Activated T-helper 17 cell treated with anti-CD3 and anti-CD28 coated beads, Interleukin-2, amount 50 U/mL, for 72 hours (primary cell): ENCODE results near the gene DHX34. TPM values are rescaled to one million over a fixed set of nuclear protein-coding genes. Genes with fewer than 3 reads are reported as not detected.
"Not testable (repeated sequence)": the region's sequence is repeated elsewhere in the genome, so short reads cannot be mapped to it uniquely, and the experiment has no call there.

Source experiments
- ATAC-seq: fragments of 150-1000 bp; cut with Tn5 transposase; replicated peaks from 2 replicates; pipeline ENCODE4 v1.10.0; 2021; ENCODE audit warnings: mild to moderate bottlenecking, moderate library complexity
- H3K27ac Mint-ChIP-seq: one replicate; pipeline ENCODE4 v1.8.0; 2022; ENCODE audit warnings: mixed read lengths
- H3K27me3 Mint-ChIP-seq: one replicate; pipeline ENCODE4 v1.8.0; 2022; ENCODE audit warnings: mixed read lengths
- H3K36me3 Mint-ChIP-seq: one replicate; pipeline ENCODE4 v1.8.0; 2022; ENCODE audit warnings: low read depth, mild to moderate bottlenecking, mixed read lengths
- H3K4me1 Mint-ChIP-seq: one replicate; pipeline ENCODE4 v1.8.0; 2022; ENCODE audit warnings: mixed read lengths
- H3K4me3 Mint-ChIP-seq: one replicate; pipeline ENCODE4 v1.8.0; 2022; ENCODE audit warnings: mild to moderate bottlenecking, mixed read lengths
- H3K9me3 Mint-ChIP-seq: one replicate; pipeline ENCODE4 v1.8.0; 2022; ENCODE audit warnings: mixed read lengths
- total RNA-seq, 2 donors: library from RNA; stranded (reverse); gene quantifications; one replicate each; pipeline ENCODE4 v1.2.3, GENCODE V29; 2022

Gene DHX34
- total RNA-seq, 2 donors from 2014 or later = 16.2 to 19.4 TPM

DNA sequence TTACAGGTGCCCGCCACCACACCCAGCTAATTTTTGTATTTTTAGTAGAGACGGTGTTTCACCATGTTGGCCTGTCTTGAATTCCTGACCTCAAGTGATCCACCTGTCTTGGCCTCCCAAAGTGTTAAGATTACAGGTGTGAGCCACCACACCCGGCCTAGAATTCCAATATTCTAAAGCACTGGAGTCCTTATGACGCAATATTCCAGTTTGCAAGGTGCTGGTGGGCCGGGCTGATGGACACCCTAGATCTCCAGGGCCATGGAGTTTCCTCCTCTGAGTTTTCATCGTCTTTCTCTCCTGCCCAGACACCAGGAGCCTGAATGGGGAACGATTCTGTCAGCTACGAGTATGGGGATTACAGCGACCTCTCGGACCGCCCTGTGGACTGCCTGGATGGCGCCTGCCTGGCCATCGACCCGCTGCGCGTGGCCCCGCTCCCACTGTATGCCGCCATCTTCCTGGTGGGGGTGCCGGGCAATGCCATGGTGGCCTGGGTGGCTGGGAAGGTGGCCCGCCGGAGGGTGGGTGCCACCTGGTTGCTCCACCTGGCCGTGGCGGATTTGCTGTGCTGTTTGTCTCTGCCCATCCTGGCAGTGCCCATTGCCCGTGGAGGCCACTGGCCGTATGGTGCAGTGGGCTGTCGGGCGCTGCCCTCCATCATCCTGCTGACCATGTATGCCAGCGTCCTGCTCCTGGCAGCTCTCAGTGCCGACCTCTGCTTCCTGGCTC is 8.5 kb upstream of the DHX34 start:
- no peak overlapping the region for H3K4me3 Mint-ChIP-seq
- no peaks in the 10 kb centered on the region for H3K36me3 Mint-ChIP-seq
- ATAC-seq = no peak
- no peaks in the 10 kb centered on the region for H3K9me3 Mint-ChIP-seq
- no peak overlapping the region for H3K27ac Mint-ChIP-seq
- no peaks in the 10 kb centered on the region for H3K27me3 Mint-ChIP-seq
- H3K4me1 Mint-ChIP-seq = peaks cover 5% of the 10 kb centered on the region

DNA sequence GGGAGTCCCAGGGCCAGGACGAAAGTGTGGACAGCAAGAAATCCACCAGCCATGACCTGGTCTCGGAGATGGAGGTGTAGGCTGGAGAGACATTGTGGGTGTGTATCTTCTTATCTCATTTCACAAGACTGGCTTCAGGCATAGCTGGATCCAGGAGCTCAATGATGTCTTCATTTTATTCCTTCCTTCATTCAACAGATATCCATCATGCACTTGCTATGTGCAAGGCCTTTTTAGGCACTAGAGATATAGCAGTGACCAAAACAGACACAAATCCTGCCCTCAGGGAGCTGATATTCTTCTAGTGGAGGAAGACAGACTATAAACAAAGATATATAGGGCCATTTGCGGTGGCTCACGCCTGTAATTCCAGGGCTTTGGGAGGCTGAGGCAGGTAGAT is 7.4 kb upstream of the DHX34 start:
- H3K36me3 Mint-ChIP-seq = no peaks in the 10 kb centered on the region
- H3K4me3 Mint-ChIP-seq = no peak overlapping the region
- ATAC-seq = no peak
- H3K27me3 Mint-ChIP-seq = no peaks in the 10 kb centered on the region
- H3K4me1 Mint-ChIP-seq = peaks cover under 1% of the 10 kb centered on the region
- no peak overlapping the region for H3K27ac Mint-ChIP-seq
- H3K9me3 Mint-ChIP-seq = no peaks in the 10 kb centered on the region

DNA sequence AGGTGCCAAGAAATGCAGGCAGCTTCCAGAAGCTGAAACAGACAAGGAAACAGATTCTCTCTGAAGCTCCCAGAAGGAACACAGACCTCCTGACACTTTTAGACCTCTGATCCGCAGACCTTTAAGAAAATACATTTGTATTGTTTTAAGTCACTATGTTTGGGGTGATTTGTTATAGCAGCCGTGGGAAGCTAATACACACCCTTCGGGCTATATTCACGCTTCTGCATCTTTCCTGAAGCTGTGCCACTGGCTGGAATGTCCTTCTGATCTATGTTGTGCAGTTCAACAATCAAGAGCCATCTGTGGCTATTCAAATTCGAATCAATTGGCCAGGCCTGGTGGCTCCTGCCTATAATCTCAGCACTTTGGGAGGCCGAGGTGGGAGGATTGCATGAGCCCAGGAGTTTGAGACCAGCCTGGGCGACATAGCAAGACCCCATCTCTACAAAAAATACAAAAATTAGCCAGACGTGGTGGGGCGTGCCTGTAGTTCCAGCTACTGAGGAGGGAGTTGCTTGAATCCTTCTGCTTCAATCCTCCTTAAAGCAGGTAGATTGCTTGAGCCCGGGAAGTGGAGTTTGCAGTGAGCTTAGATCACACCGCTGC is 5.8 kb upstream of the DHX34 start:
- no peak for ATAC-seq
- Mint-ChIP-seq H3K27ac (no peak overlapping the region), H3K4me3 (no peak overlapping the region), H3K4me1 (no peaks in the 10 kb centered on the region), H3K27me3 (no peaks in the 10 kb centered on the region), H3K36me3 (no peaks in the 10 kb centered on the region), H3K9me3 (no peaks in the 10 kb centered on the region)

- no peak overlapping the region for H3K4me3 Mint-ChIP-seq
- no peaks in the 10 kb centered on the region for H3K27me3 Mint-ChIP-seq
- H3K9me3 Mint-ChIP-seq = no peaks in the 10 kb centered on the region
- H3K4me1 Mint-ChIP-seq = peaks cover 5% of the 10 kb centered on the region
- no peak overlapping the region for H3K27ac Mint-ChIP-seq
- peaks cover 6% of the 10 kb centered on the region for H3K36me3 Mint-ChIP-seq
- ATAC-seq = no peak
Observed at GRCh38 chr19:47344425-47344824, 4.7 kb upstream of the DHX34 start.

GRCh38 chr19:47346024-47346423 is 3.1 kb upstream of the DHX34 start:
- not testable (repeated sequence) for H3K27me3 Mint-ChIP-seq, H3K27ac Mint-ChIP-seq, H3K9me3 Mint-ChIP-seq, H3K4me3 Mint-ChIP-seq, ATAC-seq
- peaks cover 22% of the 10 kb centered on the region for H3K36me3 Mint-ChIP-seq
- H3K4me1 Mint-ChIP-seq = peaks cover 18% of the 10 kb centered on the region

GRCh38 chr19:47350630-47351029 is 1.5 kb downstream of the DHX34 start:
- peaks cover 61% of the 10 kb centered on the region for H3K36me3 Mint-ChIP-seq
- ATAC-seq = no peak
- no peaks in the 10 kb centered on the region for H3K27me3 Mint-ChIP-seq
- peaks cover 24% of the 10 kb centered on the region for H3K4me1 Mint-ChIP-seq
- peak overlapping the region; percentile 79 for H3K27ac Mint-ChIP-seq
- peak overlapping the region; percentile 88 for H3K4me3 Mint-ChIP-seq
- peaks cover 4% of the 10 kb centered on the region for H3K9me3 Mint-ChIP-seq

GRCh38 chr19:47351548-47351947 is 2.4 kb downstream of the DHX34 start:
- Mint-ChIP-seq H3K9me3 (peaks cover 4% of the 10 kb centered on the region), H3K4me3 (peak overlapping the region; percentile 9), H3K36me3 (peaks cover 70% of the 10 kb centered on the region), H3K27ac (peak overlapping the region; percentile 67), H3K4me1 (peaks cover 24% of the 10 kb centered on the region), H3K27me3 (no peaks in the 10 kb centered on the region)
- ATAC-seq = no peak

DNA sequence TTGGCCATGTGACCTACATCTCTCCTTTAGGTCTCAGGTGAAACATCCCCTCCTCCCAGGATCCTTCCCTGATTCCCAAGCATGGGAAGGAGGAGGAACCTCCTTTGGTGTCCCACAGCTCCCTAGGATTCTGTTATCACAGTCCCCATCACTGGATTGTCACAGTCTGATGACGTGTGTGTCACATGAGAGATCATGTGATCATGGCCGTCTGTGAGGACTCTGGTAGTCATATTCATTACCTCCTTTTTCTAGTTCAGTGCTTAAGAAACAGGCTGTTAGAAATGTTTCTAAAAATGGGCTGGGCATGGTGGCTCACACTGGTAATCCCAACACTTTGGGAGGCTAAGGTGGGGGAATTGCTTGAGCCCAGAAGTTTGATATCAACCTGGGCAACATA is 3.0 kb downstream of the DHX34 start:
- H3K27me3 Mint-ChIP-seq = no peaks in the 10 kb centered on the region
- H3K27ac Mint-ChIP-seq = peak overlapping the region; percentile 67
- peaks cover 4% of the 10 kb centered on the region for H3K9me3 Mint-ChIP-seq
- H3K4me1 Mint-ChIP-seq = peaks cover 24% of the 10 kb centered on the region
- H3K36me3 Mint-ChIP-seq = peaks cover 76% of the 10 kb centered on the region
- H3K4me3 Mint-ChIP-seq = peak overlapping the region; percentile 9
- ATAC-seq = no peak

DNA sequence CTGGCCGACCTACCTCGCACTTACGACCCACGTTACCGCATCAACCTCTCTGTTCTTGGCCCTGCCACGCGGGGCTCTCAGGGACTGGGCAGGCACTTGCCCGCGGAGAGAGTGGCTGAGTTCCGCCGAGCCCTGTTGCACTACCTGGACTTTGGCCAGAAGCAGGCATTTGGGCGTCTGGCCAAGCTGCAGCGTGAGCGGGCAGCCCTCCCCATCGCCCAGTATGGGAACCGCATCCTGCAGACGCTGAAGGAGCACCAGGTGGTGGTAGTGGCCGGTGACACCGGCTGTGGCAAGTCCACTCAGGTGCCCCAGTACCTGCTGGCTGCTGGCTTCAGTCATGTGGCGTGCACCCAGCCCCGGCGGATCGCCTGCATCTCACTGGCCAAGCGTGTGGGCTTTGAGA is 4.2 kb downstream of the DHX34 start:
- Mint-ChIP-seq H3K36me3 (peaks cover 88% of the 10 kb centered on the region), H3K4me1 (peaks cover 24% of the 10 kb centered on the region), H3K4me3 (no peak overlapping the region), H3K27ac (no peak overlapping the region), H3K9me3 (peaks cover 4% of the 10 kb centered on the region), H3K27me3 (no peaks in the 10 kb centered on the region)
- ATAC-seq = no peak

- Mint-ChIP-seq H3K36me3 (peaks cover 100% of the 10 kb centered on the region), H3K27me3 (no peaks in the 10 kb centered on the region), H3K4me3 (no peak overlapping the region), H3K9me3 (no peaks in the 10 kb centered on the region), H3K4me1 (peaks cover 6% of the 10 kb centered on the region), H3K27ac (no peak overlapping the region)
- ATAC-seq = no peak
Observed at GRCh38 chr19:47356900-47357299, 7.8 kb downstream of the DHX34 start.

- Mint-ChIP-seq H3K27ac (no peak overlapping the region), H3K4me3 (no peak overlapping the region), H3K27me3 (no peaks in the 10 kb centered on the region), H3K9me3 (no peaks in the 10 kb centered on the region), H3K4me1 (no peaks in the 10 kb centered on the region), H3K36me3 (peaks cover 97% of the 10 kb centered on the region)
- ATAC-seq = no peak
Observed at GRCh38 chr19:47357788-47358680, 8.9 kb downstream of the DHX34 start.

DNA sequence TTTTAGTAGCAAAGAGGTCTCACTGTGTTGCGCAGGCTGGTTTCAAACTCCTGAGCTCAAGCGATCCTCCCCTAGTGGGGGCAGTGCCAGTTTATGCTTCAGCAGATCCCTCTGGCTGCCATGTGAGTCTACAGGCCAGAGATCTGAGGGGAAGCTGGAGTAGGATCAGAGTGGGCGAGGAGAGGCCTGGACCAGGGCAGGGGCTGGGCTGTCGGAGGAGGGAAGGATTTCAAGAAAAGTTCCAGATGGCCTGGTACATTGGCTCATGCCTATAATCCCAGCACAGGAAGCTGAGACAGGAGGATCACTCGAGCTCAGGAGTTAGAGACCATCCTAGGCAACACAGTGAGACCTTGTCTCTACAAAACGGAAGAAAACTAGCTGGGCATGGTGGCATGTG is 9.8 kb downstream of the DHX34 start:
- H3K9me3 Mint-ChIP-seq = no peaks in the 10 kb centered on the region
- no peaks in the 10 kb centered on the region for H3K27me3 Mint-ChIP-seq
- H3K36me3 Mint-ChIP-seq = peaks cover 97% of the 10 kb centered on the region
- ATAC-seq = no peak
- H3K27ac Mint-ChIP-seq = no peak overlapping the region
- H3K4me1 Mint-ChIP-seq = no peaks in the 10 kb centered on the region
- H3K4me3 Mint-ChIP-seq = no peak overlapping the region

GRCh38 chr19:47362321-47362720 is 13.2 kb downstream of the DHX34 start:
- no peaks in the 10 kb centered on the region for H3K4me1 Mint-ChIP-seq

DNA sequence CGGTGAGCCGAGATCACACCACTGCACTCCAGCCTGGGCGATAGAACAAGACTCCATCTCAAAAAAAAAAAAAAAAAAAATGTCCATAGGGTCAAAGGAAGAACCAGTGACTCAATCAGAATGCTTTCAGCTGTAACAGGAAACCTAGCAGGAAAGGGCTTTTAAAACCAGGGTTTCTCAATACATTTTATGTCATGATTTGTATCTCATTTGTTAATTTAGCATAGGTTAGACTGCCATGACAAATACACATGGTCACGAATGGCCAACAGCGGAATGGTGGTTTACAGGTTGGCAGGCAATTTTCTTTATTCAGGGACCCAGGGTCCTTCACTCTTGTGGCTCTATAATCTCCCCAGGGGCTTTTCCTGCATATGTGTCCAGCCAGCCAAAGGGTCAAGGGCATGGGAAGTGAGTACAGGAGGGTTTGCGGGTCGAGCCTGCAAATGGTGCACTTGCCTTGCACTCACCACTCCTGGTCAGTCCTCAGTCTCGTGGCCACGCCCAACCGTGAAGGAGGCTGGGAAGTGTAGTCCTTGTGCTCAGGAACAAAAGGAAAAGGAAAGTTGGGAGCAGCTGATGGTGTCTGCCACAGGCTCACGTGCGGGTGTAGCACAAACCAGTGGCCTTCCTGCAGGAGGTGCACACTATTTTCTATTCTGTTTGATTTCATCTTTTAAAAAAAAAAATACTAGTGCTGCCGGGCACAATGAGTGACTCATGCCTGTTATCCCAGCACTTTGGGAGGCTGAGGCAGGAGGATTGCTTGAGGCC is 14.8 kb downstream of the DHX34 start:
- H3K27me3 Mint-ChIP-seq = no peaks in the 10 kb centered on the region
- no peaks in the 10 kb centered on the region for H3K4me1 Mint-ChIP-seq
- H3K9me3 Mint-ChIP-seq = no peaks in the 10 kb centered on the region
- ATAC-seq = no peak
- peaks cover 91% of the 10 kb centered on the region for H3K36me3 Mint-ChIP-seq
- no peak overlapping the region for H3K4me3 Mint-ChIP-seq
- no peak overlapping the region for H3K27ac Mint-ChIP-seq

More at GRCh38 chr19:47362321-47362720, 13.2 kb downstream of the DHX34 start:
- ATAC-seq = no peak
- peaks cover 91% of the 10 kb centered on the region for H3K36me3 Mint-ChIP-seq
- no peak overlapping the region for H3K4me3 Mint-ChIP-seq
- no peaks in the 10 kb centered on the region for H3K27me3 Mint-ChIP-seq
- no peaks in the 10 kb centered on the region for H3K9me3 Mint-ChIP-seq
- H3K27ac Mint-ChIP-seq = no peak overlapping the region
